KMS-11 (cell line): ENCODE results near the gene SCN4B.

Source experiments
- H2AFZ ChIP-seq: fragments of 200-600 bp; sonication (generic); 2 replicates; pipeline ENCODE4 v1.6.1; 2016; ENCODE audit warnings: antibody characterized with exemption, mixed run types, low read depth
- H3K27ac ChIP-seq: fragments of 200-600 bp; sonication (generic); 2 replicates; pipeline ENCODE4 v1.6.1; 2016; ENCODE audit warnings: mild to moderate bottlenecking, mixed run types
- H3K27me3 ChIP-seq: fragments of 200-600 bp; sonication (generic); 2 replicates; pipeline ENCODE4 v1.6.1; 2017; ENCODE audit warnings: mild to moderate bottlenecking, low read depth, mixed run types, moderate library complexity; ENCODE audit not compliant: insufficient read depth
- H3K36me3 ChIP-seq: fragments of 200-600 bp; sonication (generic); 2 replicates; pipeline ENCODE4 v1.6.1; 2017; ENCODE audit warnings: mild to moderate bottlenecking, mixed run types; ENCODE audit not compliant: insufficient read depth
- H3K4me1 ChIP-seq: fragments of 200-600 bp; sonication (generic); 2 replicates; pipeline ENCODE4 v1.6.1; 2016; ENCODE audit warnings: mild to moderate bottlenecking, low read depth, mixed run types; ENCODE audit not compliant: poor library complexity, severe bottlenecking
- H3K4me2 ChIP-seq: fragments of 200-600 bp; sonication (generic); 2 replicates; pipeline ENCODE4 v1.7.0; 2016; ENCODE audit warnings: mild to moderate bottlenecking, mixed run types
- H3K4me3 ChIP-seq: fragments of 200-600 bp; sonication (generic); IDR thresholded peaks from 2 replicates; pipeline ENCODE4 v1.6.1; 2017; ENCODE audit warnings: low read depth, low read length, mixed read lengths; ENCODE audit not compliant: insufficient read depth
- H3K79me2 ChIP-seq: fragments of 200-600 bp; sonication (generic); 2 replicates; pipeline ENCODE4 v1.6.1; 2016; ENCODE audit warnings: low read depth, mixed run types; ENCODE audit not compliant: insufficient read depth
- H3K9ac ChIP-seq: fragments of 200-600 bp; sonication (generic); 2 replicates; pipeline ENCODE4 v1.6.1; 2016; ENCODE audit warnings: mild to moderate bottlenecking, mixed run types
- H4K20me1 ChIP-seq: fragments of 200-600 bp; sonication (generic); 2 replicates; pipeline ENCODE4 v1.6.1; 2016; ENCODE audit warnings: mild to moderate bottlenecking, mixed run types; ENCODE audit not compliant: insufficient read depth
- TF ChIP-seq, protein P1 (sequence below): fragments of 200-600 bp; sonication (generic); conservative IDR thresholded peaks from 2 replicates; pipeline ENCODE4 v1.6.1; 2017; ENCODE audit warnings: low read depth, mild to moderate bottlenecking, antibody characterized with exemption, low read length, moderate library complexity, mixed read lengths

The SCN4B gene

GRCh38 chr11:118161786-118162185, 9.2 kb upstream of the SCN4B start:
- TF ChIP-seq, protein P1, sequence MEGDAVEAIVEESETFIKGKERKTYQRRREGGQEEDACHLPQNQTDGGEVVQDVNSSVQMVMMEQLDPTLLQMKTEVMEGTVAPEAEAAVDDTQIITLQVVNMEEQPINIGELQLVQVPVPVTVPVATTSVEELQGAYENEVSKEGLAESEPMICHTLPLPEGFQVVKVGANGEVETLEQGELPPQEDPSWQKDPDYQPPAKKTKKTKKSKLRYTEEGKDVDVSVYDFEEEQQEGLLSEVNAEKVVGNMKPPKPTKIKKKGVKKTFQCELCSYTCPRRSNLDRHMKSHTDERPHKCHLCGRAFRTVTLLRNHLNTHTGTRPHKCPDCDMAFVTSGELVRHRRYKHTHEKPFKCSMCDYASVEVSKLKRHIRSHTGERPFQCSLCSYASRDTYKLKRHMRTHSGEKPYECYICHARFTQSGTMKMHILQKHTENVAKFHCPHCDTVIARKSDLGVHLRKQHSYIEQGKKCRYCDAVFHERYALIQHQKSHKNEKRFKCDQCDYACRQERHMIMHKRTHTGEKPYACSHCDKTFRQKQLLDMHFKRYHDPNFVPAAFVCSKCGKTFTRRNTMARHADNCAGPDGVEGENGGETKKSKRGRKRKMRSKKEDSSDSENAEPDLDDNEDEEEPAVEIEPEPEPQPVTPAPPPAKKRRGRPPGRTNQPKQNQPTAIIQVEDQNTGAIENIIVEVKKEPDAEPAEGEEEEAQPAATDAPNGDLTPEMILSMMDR: no peak
- no peak overlapping the region for H3K9ac ChIP-seq
- no peaks in the 10 kb centered on the region for H3K79me2 ChIP-seq
- no peak overlapping the region for H2AFZ ChIP-seq
- H3K27me3 ChIP-seq: peaks cover 4% of the 10 kb centered on the region; the same call in 1 of the 2 replicates
- no peak overlapping the region for H3K27ac ChIP-seq
- no peaks in the 10 kb centered on the region for H4K20me1 ChIP-seq
- H3K4me1 ChIP-seq: no peaks in the 10 kb centered on the region
- H3K36me3 ChIP-seq: no peaks in the 10 kb centered on the region
- H3K4me2 ChIP-seq: no peak overlapping the region
- no peak overlapping the region for H3K4me3 ChIP-seq

DNA sequence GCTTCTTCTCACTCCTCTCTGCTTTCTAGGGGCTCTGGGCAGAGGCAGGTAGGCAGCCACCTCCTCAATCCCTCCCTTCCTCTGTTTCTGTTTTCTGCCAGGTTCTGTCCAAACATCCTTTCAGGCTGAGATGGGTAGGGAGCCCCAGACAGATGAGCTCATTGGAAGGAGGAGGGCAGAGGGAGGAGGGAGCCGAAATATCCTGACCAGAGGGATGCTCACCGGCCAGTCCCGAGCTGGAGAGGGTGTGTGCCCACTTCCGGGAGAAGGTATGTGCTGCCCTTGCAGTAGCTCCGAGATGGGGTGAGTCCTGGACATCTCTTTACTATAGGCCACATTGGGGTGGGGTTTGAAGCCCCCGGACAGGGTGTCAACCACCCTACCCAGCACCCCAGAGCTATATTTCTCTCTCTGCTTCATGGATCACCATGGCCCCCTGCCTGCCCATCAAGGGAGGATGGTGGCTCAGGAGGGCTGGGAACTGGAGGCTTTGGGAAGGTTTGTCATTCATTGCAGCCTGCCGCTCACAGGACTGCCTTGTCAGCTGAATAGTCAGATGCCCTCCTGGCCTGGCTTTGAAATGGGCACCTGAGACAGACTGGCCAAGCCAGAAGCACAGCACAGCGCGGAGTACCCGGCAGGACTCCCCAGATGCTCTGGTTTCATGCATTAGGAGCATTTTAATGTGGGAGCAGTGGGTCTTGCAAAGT, 4.7 kb upstream of the SCN4B start:
- TF ChIP-seq, protein P1: no peak
- H4K20me1 ChIP-seq: no peaks in the 10 kb centered on the region
- no peak overlapping the region for H2AFZ ChIP-seq
- H3K9ac ChIP-seq: no peak overlapping the region
- no peak overlapping the region for H3K4me2 ChIP-seq
- H3K36me3 ChIP-seq: no peaks in the 10 kb centered on the region
- no peaks in the 10 kb centered on the region for H3K79me2 ChIP-seq
- no peaks in the 10 kb centered on the region for H3K4me1 ChIP-seq
- H3K27me3 ChIP-seq: peaks cover 6% of the 10 kb centered on the region; the same call in 1 of the 2 replicates
- H3K4me3 ChIP-seq: no peak overlapping the region
- H3K27ac ChIP-seq: no peak overlapping the region

- no peak overlapping the region for H3K9ac ChIP-seq
- H2AFZ ChIP-seq: no peak overlapping the region
- no peak overlapping the region for H3K27ac ChIP-seq
- no peak overlapping the region for H3K4me2 ChIP-seq
- H3K4me1 ChIP-seq: no peaks in the 10 kb centered on the region
- no peaks in the 10 kb centered on the region for H3K36me3 ChIP-seq
- TF ChIP-seq, protein P1: no peak
- no peak overlapping the region for H3K4me3 ChIP-seq
- peaks cover 6% of the 10 kb centered on the region; the same call in 1 of the 2 replicates for H3K27me3 ChIP-seq
- H4K20me1 ChIP-seq: no peaks in the 10 kb centered on the region
- no peaks in the 10 kb centered on the region for H3K79me2 ChIP-seq
Measured at GRCh38 chr11:118156531-118157185, 4.0 kb upstream of the SCN4B start.

DNA sequence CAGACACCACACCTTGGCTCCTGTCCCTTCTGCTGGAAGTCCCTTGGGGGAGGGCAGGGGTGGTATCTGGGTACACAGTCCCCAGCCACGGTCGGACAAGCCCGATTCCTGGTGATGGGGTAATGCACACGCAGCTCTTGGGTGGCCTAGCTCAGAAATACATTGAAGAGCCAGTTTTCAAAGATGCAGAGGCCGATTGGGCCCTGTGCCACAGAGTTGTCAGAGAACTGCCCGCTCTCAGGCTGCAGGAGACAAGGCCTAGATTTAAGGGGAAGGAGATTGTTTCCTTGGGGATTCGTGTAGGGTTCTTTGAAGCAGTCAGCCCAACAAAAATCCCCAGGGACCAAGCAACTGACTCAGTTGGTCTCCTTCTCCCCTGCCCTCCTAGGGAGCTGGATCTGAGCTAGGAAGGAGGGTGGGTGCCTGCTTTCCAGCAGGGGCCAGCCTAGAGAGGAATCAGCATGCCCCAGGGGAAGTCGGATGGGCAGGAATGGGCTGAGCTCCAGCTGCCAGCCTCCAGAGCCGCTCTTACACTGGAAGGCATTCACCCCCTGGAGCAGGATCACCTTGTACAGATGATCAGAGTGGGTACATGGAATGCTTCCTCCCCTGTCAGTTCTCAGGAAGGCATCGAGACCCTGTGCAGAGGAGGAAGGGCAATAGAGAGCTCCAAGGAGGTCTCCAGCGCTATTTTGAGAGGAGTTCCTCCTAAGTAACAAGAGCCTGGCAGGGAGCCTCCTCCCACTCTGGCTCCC, 3.3 kb upstream of the SCN4B start:
- no peak overlapping the region for H3K4me2 ChIP-seq
- no peaks in the 10 kb centered on the region for H3K79me2 ChIP-seq
- H3K9ac ChIP-seq: no peak overlapping the region
- TF ChIP-seq, protein P1: no peak
- H3K27ac ChIP-seq: no peak overlapping the region
- no peaks in the 10 kb centered on the region for H3K4me1 ChIP-seq
- no peaks in the 10 kb centered on the region for H4K20me1 ChIP-seq
- H3K4me3 ChIP-seq: no peak overlapping the region
- peaks cover 6% of the 10 kb centered on the region; the same call in 1 of the 2 replicates for H3K27me3 ChIP-seq
- no peaks in the 10 kb centered on the region for H3K36me3 ChIP-seq
- H2AFZ ChIP-seq: no peak overlapping the region
